Karpas-422 (cell line): ENCODE data around the gene KCNK17. TPM values are rescaled to one million over a fixed set of nuclear protein-coding genes. Genes with fewer than 3 reads are reported as not detected.

ENCODE experiments used
- DNase-seq: peaks from one replicate; pipeline ENCODE4 v3.0.0-alpha.2; 2015
- H2AFZ ChIP-seq: fragments of 200-600 bp; sonication (generic); 2 replicates; pipeline ENCODE4 v1.6.1; 2014; ENCODE audit warnings: antibody characterized with exemption, low read length, mixed read lengths
- H3K27ac ChIP-seq: fragments of 200-600 bp; sonication (generic); 2 replicates; pipeline ENCODE4 v1.5.1; 2014; ENCODE audit warnings: mild to moderate bottlenecking, low read length, moderate library complexity
- H3K27me3 ChIP-seq: fragments of 200-600 bp; sonication (generic); 2 replicates; pipeline ENCODE4 v1.6.1; 2014; ENCODE audit warnings: low read length, mixed read lengths
- H3K36me3 ChIP-seq: fragments of 200-600 bp; sonication (generic); 2 replicates; pipeline ENCODE4 v1.6.1; 2014; ENCODE audit warnings: low read length, mixed read lengths; ENCODE audit not compliant: insufficient read depth
- H3K4me1 ChIP-seq: fragments of 200-600 bp; sonication (generic); 2 replicates; pipeline ENCODE4 v1.6.1; 2014; ENCODE audit warnings: mild to moderate bottlenecking, low read length, mixed read lengths
- H3K4me2 ChIP-seq: fragments of 200-600 bp; sonication (generic); 2 replicates; pipeline ENCODE4 v1.6.1; 2014; ENCODE audit warnings: low read length, low read depth, mild to moderate bottlenecking; ENCODE audit not compliant: poor library complexity, severe bottlenecking
- H3K4me3 ChIP-seq: fragments of 200-600 bp; sonication (generic); 2 replicates; pipeline ENCODE4 v1.5.1; 2014; ENCODE audit warnings: mild to moderate bottlenecking, antibody characterized with exemption, low read length, mixed read lengths
- H3K79me2 ChIP-seq: fragments of 200-600 bp; sonication (generic); 2 replicates; pipeline ENCODE4 v1.6.1; 2014; ENCODE audit warnings: mild to moderate bottlenecking, low read length, mixed read lengths
- H3K9ac ChIP-seq: fragments of 200-600 bp; sonication (generic); 2 replicates; pipeline ENCODE4 v1.6.0; 2014; ENCODE audit warnings: low read length
- H3K9me2 ChIP-seq: fragments of 200-600 bp; sonication (generic), shearing (Covaris generic); replicated peaks from 2 replicates; pipeline ENCODE4 v1.6.0; 2014; ENCODE audit warnings: mild to moderate bottlenecking, low read length, moderate library complexity; ENCODE audit not compliant: insufficient read depth
- H3K9me3 ChIP-seq: fragments of 300-700, 200-600 bp; sonication (generic); 2 replicates; pipeline ENCODE4 v1.6.1; 2014; ENCODE audit warnings: low read length, mixed read lengths
- H4K20me1 ChIP-seq: fragments of 200-600 bp; sonication (generic); 2 replicates; pipeline ENCODE4 v1.6.1; 2014; ENCODE audit warnings: mild to moderate bottlenecking, antibody characterized with exemption, low read length, low read depth; ENCODE audit not compliant: insufficient read depth
- total RNA-seq: library from RNA; depleted of rRNA; stranded (reverse); fragments of >200 nt; shearing (Covaris generic); gene quantifications from 2 replicates; pipeline ENCODE4 v1.2.3, GENCODE V29; 2014; ENCODE audit warnings: low replicate concordance

Gene KCNK17
- total RNA-seq, 1 experiment from 2014 or later, result not detected

GRCh38 chr6:39279539-39279938 lies 34.7 kb downstream of the KCNK17 start:
- H3K9me2 ChIP-seq, result no peaks in the 10 kb centered on the region
- H2AFZ ChIP-seq, result no peak overlapping the region
- no peak overlapping the region for H3K4me2 ChIP-seq
- H3K4me3 ChIP-seq, result no peak overlapping the region
- no peaks in the 10 kb centered on the region for H3K27me3 ChIP-seq
- H3K36me3 ChIP-seq, result no peaks in the 10 kb centered on the region
- no peaks in the 10 kb centered on the region for H3K9me3 ChIP-seq
- no peak for DNase-seq
- no peaks in the 10 kb centered on the region for H3K4me1 ChIP-seq
- H3K27ac ChIP-seq, result no peak overlapping the region
- no peak overlapping the region for H3K9ac ChIP-seq
- no peaks in the 10 kb centered on the region for H3K79me2 ChIP-seq
- no peaks in the 10 kb centered on the region for H4K20me1 ChIP-seq

- Histone ChIP-seq H3K4me2 (no peak overlapping the region), H3K4me3 (no peak overlapping the region), H3K9me3 (no peaks in the 10 kb centered on the region), H3K9me2 (no peaks in the 10 kb centered on the region), H3K27ac (no peak overlapping the region), H3K36me3 (no peaks in the 10 kb centered on the region), H3K27me3 (no peaks in the 10 kb centered on the region), H4K20me1 (no peaks in the 10 kb centered on the region), H3K79me2 (no peaks in the 10 kb centered on the region), H2AFZ (no peak overlapping the region), H3K9ac (no peak overlapping the region), H3K4me1 (peaks cover 5% of the 10 kb centered on the region)
- no peak for DNase-seq
These were observed 37.7 kb downstream of the KCNK17 start for GRCh38 chr6:39276379-39276995.

GRCh38 chr6:39274903-39275302 lies 39.3 kb downstream of the KCNK17 start:
- H3K79me2 ChIP-seq, result no peaks in the 10 kb centered on the region
- no peaks in the 10 kb centered on the region for H4K20me1 ChIP-seq
- H3K4me3 ChIP-seq, result no peak overlapping the region
- no peaks in the 10 kb centered on the region for H3K36me3 ChIP-seq
- H3K4me1 ChIP-seq, result peaks cover 5% of the 10 kb centered on the region
- no peak overlapping the region for H3K9ac ChIP-seq
- no peak overlapping the region for H3K4me2 ChIP-seq
- H3K27me3 ChIP-seq, result no peaks in the 10 kb centered on the region
- no peak overlapping the region for H2AFZ ChIP-seq
- no peaks in the 10 kb centered on the region for H3K9me2 ChIP-seq
- H3K27ac ChIP-seq, result no peak overlapping the region
- no peak for DNase-seq
- no peaks in the 10 kb centered on the region for H3K9me3 ChIP-seq

GRCh38 chr6:39274471-39274870 lies 39.7 kb downstream of the KCNK17 start:
- DNase-seq, result no peak
- Histone ChIP-seq H2AFZ (no peak overlapping the region), H3K36me3 (no peaks in the 10 kb centered on the region)

GRCh38 chr6:39273406-39273821 lies 40.8 kb downstream of the KCNK17 start:
- no peaks in the 10 kb centered on the region for H3K79me2 ChIP-seq
- H3K9me3 ChIP-seq, result no peaks in the 10 kb centered on the region

More at GRCh38 chr6:39274471-39274870, 39.7 kb downstream of the KCNK17 start:
- Histone ChIP-seq H3K4me2 (no peak overlapping the region), H3K27ac (no peak overlapping the region), H4K20me1 (no peaks in the 10 kb centered on the region), H3K9ac (no peak overlapping the region), H3K9me2 (no peaks in the 10 kb centered on the region), H3K79me2 (no peaks in the 10 kb centered on the region), H3K9me3 (no peaks in the 10 kb centered on the region), H3K4me1 (peaks cover 5% of the 10 kb centered on the region), H3K4me3 (no peak overlapping the region), H3K27me3 (no peaks in the 10 kb centered on the region)

GRCh38 chr6:39269961-39270360 lies 44.3 kb downstream of the KCNK17 start:
- no peak overlapping the region for H2AFZ ChIP-seq
- no peaks in the 10 kb centered on the region for H4K20me1 ChIP-seq
- no peak overlapping the region for H3K9ac ChIP-seq
- peaks cover 5% of the 10 kb centered on the region for H3K4me1 ChIP-seq
- no peak overlapping the region for H3K27ac ChIP-seq
- DNase-seq, result no peak
- H3K27me3 ChIP-seq, result no peaks in the 10 kb centered on the region
- no peaks in the 10 kb centered on the region for H3K9me3 ChIP-seq
- no peaks in the 10 kb centered on the region for H3K36me3 ChIP-seq
- H3K4me2 ChIP-seq, result no peak overlapping the region
- H3K4me3 ChIP-seq, result no peak overlapping the region
- no peaks in the 10 kb centered on the region for H3K79me2 ChIP-seq
- no peaks in the 10 kb centered on the region for H3K9me2 ChIP-seq

More at GRCh38 chr6:39273406-39273821, 40.8 kb downstream of the KCNK17 start:
- Histone ChIP-seq H2AFZ (no peak overlapping the region), H3K27me3 (no peaks in the 10 kb centered on the region), H3K4me2 (no peak overlapping the region), H3K36me3 (no peaks in the 10 kb centered on the region), H3K4me1 (peaks cover 5% of the 10 kb centered on the region), H4K20me1 (no peaks in the 10 kb centered on the region), H3K4me3 (no peak overlapping the region), H3K9ac (no peak overlapping the region), H3K27ac (no peak overlapping the region), H3K9me2 (no peaks in the 10 kb centered on the region)
- no peak for DNase-seq

- no peak for DNase-seq
- H3K4me3 ChIP-seq, result no peak overlapping the region
- no peak overlapping the region for H2AFZ ChIP-seq
- H3K4me1 ChIP-seq, result peaks cover 5% of the 10 kb centered on the region
- no peaks in the 10 kb centered on the region for H3K9me2 ChIP-seq
- no peak overlapping the region for H3K4me2 ChIP-seq
- no peaks in the 10 kb centered on the region for H3K9me3 ChIP-seq
- no peaks in the 10 kb centered on the region for H3K27me3 ChIP-seq
- no peak overlapping the region for H3K27ac ChIP-seq
- H3K79me2 ChIP-seq, result no peaks in the 10 kb centered on the region
- H3K36me3 ChIP-seq, result no peaks in the 10 kb centered on the region
- no peaks in the 10 kb centered on the region for H4K20me1 ChIP-seq
- no peak overlapping the region for H3K9ac ChIP-seq
These were observed 45.5 kb downstream of the KCNK17 start for GRCh38 chr6:39268721-39269120.

GRCh38 chr6:39268171-39268570 lies 46.0 kb downstream of the KCNK17 start:
- Histone ChIP-seq H3K4me3 (no peak overlapping the region), H3K27ac (no peak overlapping the region), H3K9me3 (no peaks in the 10 kb centered on the region), H4K20me1 (no peaks in the 10 kb centered on the region), H3K9me2 (no peaks in the 10 kb centered on the region), H3K4me1 (peaks cover 2% of the 10 kb centered on the region), H2AFZ (no peak overlapping the region), H3K4me2 (no peak overlapping the region), H3K9ac (no peak overlapping the region), H3K79me2 (no peaks in the 10 kb centered on the region), H3K27me3 (no peaks in the 10 kb centered on the region), H3K36me3 (no peaks in the 10 kb centered on the region)
- DNase-seq, result no peak
